IPS-15b (cell line): ENCODE measurements around the gene ZC3H4.
A peak's percentile ranks its signal among the peaks of the same experiment; 100 is the strongest.
"Not testable (repeated sequence)": the region's sequence is repeated elsewhere in the genome, so short reads cannot be mapped to it uniquely, and the experiment has no call there.

ENCODE experiments used
- H3K27me3 ChIP-seq: one replicate; pipeline ENCODE4 v1.6.1; 2013; ENCODE audit warnings: low read length; ENCODE audit not compliant: control insufficient read depth, insufficient read depth
- H3K36me3 ChIP-seq: one replicate; pipeline ENCODE4 v1.6.1; 2013; ENCODE audit warnings: low read length; ENCODE audit not compliant: control insufficient read depth, insufficient read depth
- H3K4me1 ChIP-seq: one replicate; pipeline ENCODE4 v1.6.1; 2013; ENCODE audit warnings: mild to moderate bottlenecking, low read length; ENCODE audit not compliant: control insufficient read depth, insufficient read depth
- H3K4me3 ChIP-seq: one replicate; pipeline ENCODE4 v1.5.1; 2013; ENCODE audit warnings: low read depth, low read length
- H3K9ac ChIP-seq: one replicate; pipeline ENCODE4 v1.6.1; 2013; ENCODE audit warnings: low read depth, mild to moderate bottlenecking, low read length
- H3K9me3 ChIP-seq: one replicate; pipeline ENCODE4 v1.6.1; 2013; ENCODE audit warnings: mild to moderate bottlenecking, low read length; ENCODE audit not compliant: control insufficient read depth, insufficient read depth

Gene ZC3H4

GRCh38 chr19:47102346-47103060, 11.1 kb downstream of the ZC3H4 start:
- Histone ChIP-seq H3K9ac (no peak overlapping the region), H3K9me3 (no peaks in the 10 kb centered on the region), H3K4me3 (no peak overlapping the region), H3K36me3 (no peaks in the 10 kb centered on the region), H3K4me1 (peaks cover 23% of the 10 kb centered on the region), H3K27me3 (no peaks in the 10 kb centered on the region)

GRCh38 chr19:47101116-47101515, 12.5 kb downstream of the ZC3H4 start:
- not testable (repeated sequence) for H3K9ac ChIP-seq, H3K36me3 ChIP-seq

GRCh38 chr19:47100290-47100689, 13.3 kb downstream of the ZC3H4 start:
- H3K36me3 ChIP-seq: no peaks in the 10 kb centered on the region
- H3K9me3 ChIP-seq: no peaks in the 10 kb centered on the region
- H3K4me1 ChIP-seq: peaks cover 16% of the 10 kb centered on the region
- H3K27me3 ChIP-seq: no peaks in the 10 kb centered on the region
- H3K9ac ChIP-seq: no peak overlapping the region
- H3K4me3 ChIP-seq: no peak overlapping the region

More at GRCh38 chr19:47101116-47101515, 12.5 kb downstream of the ZC3H4 start:
- not testable (repeated sequence) for H3K4me3 ChIP-seq, H3K27me3 ChIP-seq, H3K9me3 ChIP-seq
- H3K4me1 ChIP-seq: peaks cover 17% of the 10 kb centered on the region

GRCh38 chr19:47099576-47100050, 14.0 kb downstream of the ZC3H4 start:
- Histone ChIP-seq H3K9me3 (no peaks in the 10 kb centered on the region), H3K27me3 (no peaks in the 10 kb centered on the region), H3K9ac (no peak overlapping the region), H3K36me3 (no peaks in the 10 kb centered on the region), H3K4me1 (peaks cover 18% of the 10 kb centered on the region), H3K4me3 (no peak overlapping the region)

GRCh38 chr19:47098608-47099007, 15.0 kb downstream of the ZC3H4 start:
- H3K4me3 ChIP-seq: no peak overlapping the region
- peaks cover 4% of the 10 kb centered on the region for H3K36me3 ChIP-seq
- H3K9ac ChIP-seq: no peak overlapping the region
- H3K27me3 ChIP-seq: no peaks in the 10 kb centered on the region
- peaks cover 20% of the 10 kb centered on the region for H3K4me1 ChIP-seq
- H3K9me3 ChIP-seq: no peaks in the 10 kb centered on the region

- H3K4me3 ChIP-seq: no peak overlapping the region
- no peaks in the 10 kb centered on the region for H3K9me3 ChIP-seq
- H3K36me3 ChIP-seq: peaks cover 4% of the 10 kb centered on the region
- peak overlapping the region; percentile 24 for H3K9ac ChIP-seq
- peaks cover 18% of the 10 kb centered on the region for H3K4me1 ChIP-seq
- no peaks in the 10 kb centered on the region for H3K27me3 ChIP-seq
Measured at GRCh38 chr19:47097396-47098201, 16.0 kb downstream of the ZC3H4 start.

- H3K9ac ChIP-seq: no peak overlapping the region
- peaks cover 4% of the 10 kb centered on the region for H3K36me3 ChIP-seq
- no peaks in the 10 kb centered on the region for H3K9me3 ChIP-seq
- peaks cover 15% of the 10 kb centered on the region for H3K4me1 ChIP-seq
- H3K27me3 ChIP-seq: no peaks in the 10 kb centered on the region
- H3K4me3 ChIP-seq: no peak overlapping the region
Measured at GRCh38 chr19:47096721-47097120, 16.9 kb downstream of the ZC3H4 start.

- Histone ChIP-seq H3K9me3 (no peaks in the 10 kb centered on the region), H3K27me3 (no peaks in the 10 kb centered on the region), H3K9ac (no peak overlapping the region), H3K4me1 (peaks cover 15% of the 10 kb centered on the region), H3K4me3 (no peak overlapping the region), H3K36me3 (peaks cover 4% of the 10 kb centered on the region)
Measured at GRCh38 chr19:47096100-47096704, 17.4 kb downstream of the ZC3H4 start.

GRCh38 chr19:47095476-47096099, 18.0 kb downstream of the ZC3H4 start:
- Histone ChIP-seq H3K9ac (no peak overlapping the region), H3K36me3 (peaks cover 4% of the 10 kb centered on the region), H3K9me3 (no peaks in the 10 kb centered on the region), H3K4me3 (no peak overlapping the region), H3K27me3 (no peaks in the 10 kb centered on the region), H3K4me1 (peaks cover 15% of the 10 kb centered on the region)

GRCh38 chr19:47094557-47095475, 18.8 kb downstream of the ZC3H4 start:
- Histone ChIP-seq H3K9ac (peak overlapping the region; percentile 61), H3K9me3 (no peaks in the 10 kb centered on the region), H3K4me3 (no peak overlapping the region), H3K36me3 (peaks cover 9% of the 10 kb centered on the region), H3K4me1 (peaks cover 15% of the 10 kb centered on the region), H3K27me3 (no peaks in the 10 kb centered on the region)

GRCh38 chr19:47093841-47094240, 19.7 kb downstream of the ZC3H4 start:
- Histone ChIP-seq H3K9me3 (no peaks in the 10 kb centered on the region), H3K4me3 (no peak overlapping the region), H3K4me1 (peaks cover 11% of the 10 kb centered on the region), H3K36me3 (peaks cover 16% of the 10 kb centered on the region), H3K27me3 (no peaks in the 10 kb centered on the region), H3K9ac (no peak overlapping the region)
